ENCODE measurements around the gene VCAM1.
"Not testable (repeated sequence)": the region's sequence is repeated elsewhere in the genome, so short reads cannot be mapped to it uniquely, and the experiment has no call there.

VCAM1 gene

DNA sequence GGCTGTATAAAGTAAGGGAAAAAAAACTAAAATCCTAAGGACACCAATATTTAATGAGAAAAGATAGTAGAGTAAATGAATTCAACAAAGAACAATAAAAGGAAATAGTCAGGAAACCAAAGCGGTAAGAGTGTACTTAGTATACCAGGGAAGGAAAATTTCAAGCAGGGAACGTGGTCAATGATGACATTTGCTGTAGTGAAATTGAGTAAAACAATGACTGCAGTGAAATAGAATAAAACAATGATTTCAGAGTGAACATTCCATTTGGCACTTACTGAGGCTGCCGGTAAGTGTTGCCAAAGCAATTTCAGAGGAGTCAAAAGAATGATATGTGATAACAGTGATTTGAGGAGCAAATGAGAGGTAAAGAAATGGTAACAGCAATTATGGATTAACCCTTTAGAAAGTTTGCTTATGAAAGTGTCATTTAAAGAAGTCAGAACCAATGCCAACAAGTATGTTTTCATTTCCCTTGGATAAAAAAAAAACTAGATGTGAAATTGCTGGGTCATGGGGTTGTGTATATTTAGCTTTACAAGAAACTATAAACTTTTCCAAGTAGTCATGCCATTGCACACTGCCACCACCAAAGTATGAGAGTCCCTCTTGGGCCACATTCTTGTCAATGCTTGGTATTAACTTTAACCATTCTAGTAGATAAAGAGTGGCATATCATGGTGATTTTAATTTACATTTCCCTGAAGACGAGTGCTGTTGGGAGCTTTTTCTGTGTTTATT is 50.5 kb downstream of the VCAM1 start:
- no peak for ATAC-seq (replicated peaks)
- peaks cover 0 to 5% of the 10 kb centered on the region in 2 donors for H3K27me3 Mint-ChIP-seq
- H3K9me3 Mint-ChIP-seq, result no peaks in the 10 kb centered on the region
- H3K4me1 Mint-ChIP-seq (ENCODE audit: low read depth in 2 of 2), result no peaks in the 10 kb centered on the region
- DNase-seq, result no peak
- no peaks in the 10 kb centered on the region for H3K36me3 Mint-ChIP-seq (ENCODE audit: insufficient read depth)
- H3K27ac Mint-ChIP-seq, result no peak overlapping the region
- H3K4me3 Mint-ChIP-seq, result no peak overlapping the region

DNA sequence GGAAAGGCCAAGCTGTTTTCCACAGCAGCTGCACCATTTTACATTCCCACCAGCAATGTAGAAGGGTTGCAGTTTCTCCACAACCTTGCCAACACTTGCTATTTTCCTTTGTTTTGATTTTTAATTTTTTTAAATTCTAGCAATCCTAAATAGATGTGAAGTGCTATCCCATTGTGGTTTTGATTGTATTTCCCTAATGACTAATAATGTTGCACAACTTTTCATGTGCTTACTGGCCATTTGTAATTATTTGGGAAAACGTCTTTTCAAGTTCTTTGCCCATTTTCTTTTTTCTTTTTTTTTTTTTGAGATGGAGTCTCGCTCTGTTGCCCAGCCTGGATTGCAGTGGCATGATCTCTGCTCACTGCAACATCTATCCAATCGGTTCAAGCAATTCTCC is 53.9 kb downstream of the VCAM1 start:
- no peak overlapping the region for H3K4me3 Mint-ChIP-seq
- no peak overlapping the region for H3K27ac Mint-ChIP-seq
- peaks cover 0 to 6% of the 10 kb centered on the region in 2 donors for H3K27me3 Mint-ChIP-seq
- DNase-seq (no peak), ATAC-seq (replicated peaks) (no peak)
- H3K4me1 Mint-ChIP-seq (ENCODE audit: low read depth in 2 of 2), result no peaks in the 10 kb centered on the region
- H3K9me3 Mint-ChIP-seq, result no peaks in the 10 kb centered on the region
- no peaks in the 10 kb centered on the region for H3K36me3 Mint-ChIP-seq (ENCODE audit: insufficient read depth)

DNA sequence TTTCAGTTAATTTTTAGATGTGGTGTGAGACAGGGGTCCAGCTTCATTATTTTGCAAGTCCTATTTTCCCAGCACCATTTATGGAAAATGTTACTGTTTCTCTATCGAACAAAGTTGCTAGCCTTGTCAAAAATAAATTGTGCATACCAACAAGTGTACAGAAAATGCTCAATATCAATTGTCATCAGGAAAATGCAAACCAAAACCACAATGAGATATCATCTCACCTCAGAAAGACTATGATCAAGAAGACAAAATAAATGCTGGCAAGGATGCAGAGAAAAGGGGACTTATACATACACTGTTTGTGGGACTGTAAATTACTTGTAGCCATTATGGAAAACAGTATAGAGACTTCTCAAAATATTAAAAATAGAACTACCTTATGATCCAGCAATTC is 54.8 kb downstream of the VCAM1 start:
- Mint-ChIP-seq H3K27ac (no peak overlapping the region), H3K9me3 (no peaks in the 10 kb centered on the region), H3K36me3 (ENCODE audit: insufficient read depth) (no peaks in the 10 kb centered on the region), H3K4me3 (no peak overlapping the region), H3K4me1 (ENCODE audit: low read depth in 2 of 2) (no peaks in the 10 kb centered on the region), H3K27me3 (peaks cover 0 to 11% of the 10 kb centered on the region in 2 donors)
- DNase-seq (no peak), ATAC-seq (replicated peaks) (no peak)

GRCh38 chr1:100775483-100775882 is 55.9 kb downstream of the VCAM1 start:
- no peak overlapping the region for H3K4me3 Mint-ChIP-seq
- no peaks in the 10 kb centered on the region for H3K9me3 Mint-ChIP-seq
- peaks cover 0 to 11% of the 10 kb centered on the region in 2 donors for H3K27me3 Mint-ChIP-seq
- no peak for DNase-seq
- no peak for ATAC-seq (replicated peaks)
- no peaks in the 10 kb centered on the region for H3K4me1 Mint-ChIP-seq (ENCODE audit: low read depth in 2 of 2)
- H3K27ac Mint-ChIP-seq, result no peak overlapping the region
- no peaks in the 10 kb centered on the region for H3K36me3 Mint-ChIP-seq (ENCODE audit: insufficient read depth)

DNA sequence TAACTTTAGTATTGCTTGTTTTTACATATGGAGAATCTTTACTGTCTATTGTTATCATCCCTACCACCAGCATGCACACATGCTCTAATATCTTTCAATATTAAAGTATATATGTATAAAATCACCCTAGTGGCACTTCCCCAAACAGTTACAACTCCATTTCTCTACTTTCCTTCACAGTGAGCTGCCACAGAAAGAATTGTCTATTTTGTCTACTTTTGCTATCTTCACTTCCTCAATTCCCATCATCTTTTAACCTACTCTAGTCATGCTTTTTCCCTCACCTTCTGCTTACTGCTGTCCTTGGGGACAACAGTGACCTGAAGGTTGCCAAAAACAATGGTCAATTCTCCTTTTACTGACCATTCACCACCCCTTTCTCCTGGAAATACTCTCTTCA is 59.2 kb downstream of the VCAM1 start:
- peaks cover 0 to 11% of the 10 kb centered on the region in 2 donors for H3K27me3 Mint-ChIP-seq
- ATAC-seq (replicated peaks) (no peak), DNase-seq (no peak)
- H3K4me3 Mint-ChIP-seq, result no peak overlapping the region
- H3K27ac Mint-ChIP-seq, result no peak overlapping the region
- no peaks in the 10 kb centered on the region for H3K36me3 Mint-ChIP-seq (ENCODE audit: insufficient read depth)
- H3K4me1 Mint-ChIP-seq (ENCODE audit: low read depth in 2 of 2), result no peaks in the 10 kb centered on the region
- H3K9me3 Mint-ChIP-seq, result peaks cover 3 to 6% of the 10 kb centered on the region in 2 donors

DNA sequence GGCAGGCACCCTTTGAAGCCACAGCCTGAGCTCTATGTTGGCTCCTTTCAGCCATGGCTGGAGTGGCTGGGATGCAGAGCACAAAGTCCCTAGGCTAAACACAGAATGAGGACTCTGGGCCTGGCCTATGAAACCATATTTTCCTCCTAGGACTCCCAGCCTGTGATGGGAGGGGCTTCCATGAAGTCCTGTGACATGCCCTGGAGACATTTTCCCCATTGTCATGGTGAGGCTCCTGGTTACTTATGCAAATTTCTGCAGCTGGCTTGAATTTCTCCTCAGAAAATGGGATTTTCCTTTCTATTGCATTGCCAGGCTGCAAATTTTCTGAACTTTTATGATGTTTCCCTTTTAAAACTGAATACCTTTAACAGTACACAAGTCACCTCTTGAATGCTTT is 61.3 kb downstream of the VCAM1 start:
- no peak for DNase-seq

GRCh38 chr1:100781728-100782127 is 62.2 kb downstream of the VCAM1 start:
- not testable (repeated sequence) for H3K27ac Mint-ChIP-seq; ATAC-seq (replicated peaks); H3K4me1 Mint-ChIP-seq (ENCODE audit: low read depth in 2 of 2); H3K9me3 Mint-ChIP-seq; H3K4me3 Mint-ChIP-seq; H3K36me3 Mint-ChIP-seq (ENCODE audit: insufficient read depth); H3K27me3 Mint-ChIP-seq; DNase-seq

More for the DNA sequence above, 61.3 kb downstream of the VCAM1 start:
- no peak overlapping the region for H3K27ac Mint-ChIP-seq
- no peaks in the 10 kb centered on the region for H3K36me3 Mint-ChIP-seq (ENCODE audit: insufficient read depth)
- peaks cover 0 to 6% of the 10 kb centered on the region in 2 donors for H3K27me3 Mint-ChIP-seq
- peaks cover 3 to 6% of the 10 kb centered on the region in 2 donors for H3K9me3 Mint-ChIP-seq
- peaks cover 0 to 1% of the 10 kb centered on the region in 2 donors for H3K4me1 Mint-ChIP-seq (ENCODE audit: low read depth in 2 of 2)
- no peak overlapping the region for H3K4me3 Mint-ChIP-seq
- ATAC-seq (replicated peaks), result no peak

DNA sequence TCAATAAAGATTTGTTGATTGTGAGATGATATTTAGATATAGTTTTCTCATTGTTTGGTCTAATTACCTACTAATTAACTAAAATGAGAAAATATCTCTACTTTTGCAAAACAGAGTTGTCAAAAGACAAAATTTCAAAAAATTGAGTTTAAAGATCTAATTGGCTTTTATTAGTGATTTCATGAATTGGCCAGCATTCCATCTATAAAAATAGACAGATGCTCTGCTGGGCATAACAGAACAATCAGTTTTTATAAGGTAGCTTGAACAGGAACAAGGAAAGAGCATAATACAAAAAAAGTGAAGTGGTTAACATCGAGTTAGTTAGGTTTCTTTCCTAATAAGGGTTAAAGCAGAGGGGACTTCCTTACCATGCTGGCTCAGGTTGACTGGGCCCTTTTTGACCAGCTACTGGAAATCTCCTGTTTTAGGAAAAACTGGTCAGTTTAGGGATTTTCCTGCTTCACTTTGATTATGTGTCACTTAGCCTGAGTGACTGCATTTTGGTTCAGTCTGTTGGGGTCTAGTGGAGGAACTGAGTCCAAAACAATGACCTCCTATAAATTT is 63.0 kb downstream of the VCAM1 start:
- DNase-seq, result no peak
- no peak for ATAC-seq (replicated peaks)
- H3K4me3 Mint-ChIP-seq, result no peak overlapping the region
- H3K27me3 Mint-ChIP-seq, result peaks cover 0 to 6% of the 10 kb centered on the region in 2 donors
- H3K36me3 Mint-ChIP-seq (ENCODE audit: insufficient read depth), result no peaks in the 10 kb centered on the region
- H3K9me3 Mint-ChIP-seq, result peaks cover 3 to 6% of the 10 kb centered on the region in 2 donors
- no peak overlapping the region for H3K27ac Mint-ChIP-seq
- H3K4me1 Mint-ChIP-seq (ENCODE audit: low read depth in 2 of 2), result peaks cover 0 to 2% of the 10 kb centered on the region in 2 donors

GRCh38 chr1:100785470-100786052 is 66.0 kb downstream of the VCAM1 start:
- no peak for DNase-seq
- no peak overlapping the region for H3K4me3 Mint-ChIP-seq

DNA sequence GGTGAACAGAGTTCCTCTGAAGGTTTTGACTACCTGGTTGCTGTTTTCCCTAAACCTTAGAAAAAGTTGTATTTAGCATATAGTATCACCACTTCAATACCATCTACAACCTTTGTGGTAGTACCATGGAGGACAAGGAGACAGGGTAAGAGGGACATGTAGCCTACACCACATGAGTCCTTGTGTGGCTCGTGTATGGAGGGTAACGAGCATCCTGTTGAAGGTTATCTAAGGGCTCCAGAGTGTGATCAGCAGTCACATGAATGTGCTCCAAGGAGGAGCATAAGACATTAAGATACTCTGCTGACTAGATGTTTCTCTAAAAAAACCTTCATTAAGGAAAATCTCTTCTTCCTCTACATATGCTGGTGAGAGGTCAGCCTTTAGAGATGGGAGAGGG is 67.3 kb downstream of the VCAM1 start:
- no peak for ATAC-seq (replicated peaks)
- H3K36me3 Mint-ChIP-seq (ENCODE audit: insufficient read depth), result no peaks in the 10 kb centered on the region

More at GRCh38 chr1:100785470-100786052, 66.0 kb downstream of the VCAM1 start:
- H3K27me3 Mint-ChIP-seq, result peaks cover 0 to 6% of the 10 kb centered on the region in 2 donors
- H3K27ac Mint-ChIP-seq, result no peak overlapping the region
- no peaks in the 10 kb centered on the region for H3K36me3 Mint-ChIP-seq (ENCODE audit: insufficient read depth)
- peaks cover 0 to 2% of the 10 kb centered on the region in 2 donors for H3K4me1 Mint-ChIP-seq (ENCODE audit: low read depth in 2 of 2)
- H3K9me3 Mint-ChIP-seq, result peaks cover 3 to 6% of the 10 kb centered on the region in 2 donors
- ATAC-seq (replicated peaks), result no peak

More for the DNA sequence above, 67.3 kb downstream of the VCAM1 start:
- peaks cover 3 to 4% of the 10 kb centered on the region in 2 donors for H3K9me3 Mint-ChIP-seq
- H3K4me3 Mint-ChIP-seq, result no peak overlapping the region
- H3K27ac Mint-ChIP-seq, result no peak overlapping the region
- peaks cover 0 to 7% of the 10 kb centered on the region in 2 donors for H3K27me3 Mint-ChIP-seq
- no peak for DNase-seq
- peaks cover 0 to 2% of the 10 kb centered on the region in 2 donors for H3K4me1 Mint-ChIP-seq (ENCODE audit: low read depth in 2 of 2)
